ENCODE measurements around the gene PLAAT3. TPM values are rescaled to one million over a fixed set of nuclear protein-coding genes. Genes with fewer than 3 reads are reported as not detected.
A peak's percentile ranks its signal among the peaks of the same experiment; 100 is the strongest.
"Not testable (repeated sequence)": the region's sequence is repeated elsewhere in the genome, so short reads cannot be mapped to it uniquely, and the experiment has no call there.

Gene PLAAT3
- total RNA-seq, 2 experiments from 2014 or later = 9.7 to 10.4 TPM

GRCh38 chr11:63551091-63551888 is 62.9 kb downstream of the PLAAT3 start:
- H3K27ac Mint-ChIP-seq = peak overlapping the region; percentile 100
- H3K27me3 Mint-ChIP-seq (ENCODE audit: low read depth) = no peaks in the 10 kb centered on the region
- ChIA-PET CTCF (interaction anchor here (1.2 to 4.8 kb wide), 10 partner anchors 10 to 85 kb away, joined by 3 to 39 read pairs (median 6); partner anchors contain the start of genes PLAAT2 and PLAAT4), POLR2A (interaction anchor here (0.6 to 7.0 kb wide), 13 partner anchors 9 to 710 kb away, joined by 3 to 106 read pairs (median 5); partner anchors contain the start of genes PLAAT2, PLAAT4 and RTN3)
- DNase-seq (peak; percentile 62), ATAC-seq (peak; percentile 30)
- no peaks in the 10 kb centered on the region for H3K9me3 Mint-ChIP-seq (ENCODE audit: insufficient read depth)
- peaks cover 59% of the 10 kb centered on the region for H3K4me1 Mint-ChIP-seq (ENCODE audit: low read depth)
- H3K36me3 Mint-ChIP-seq (ENCODE audit: low read depth) = peaks cover 40% of the 10 kb centered on the region
- peak overlapping the region; percentile 57 for H3K4me3 Mint-ChIP-seq

- POLR2A ChIA-PET = interaction anchor here (0.6 to 7.0 kb wide), 3 partner anchors 10 to 664 kb away, joined by 4 to 106 read pairs (median 7); partner anchors contain the start of gene PLAAT4
- CTCF ChIA-PET = interaction anchor here (1.3 to 4.8 kb wide), 4 partner anchors 13 to 71 kb away, joined by 3 to 39 read pairs (median 18); partner anchors contain the start of genes PLAAT2 and PLAAT4
- peak overlapping the region; percentile 100 for H3K27ac Mint-ChIP-seq
- peaks cover 44% of the 10 kb centered on the region for H3K36me3 Mint-ChIP-seq (ENCODE audit: low read depth)
- H3K9me3 Mint-ChIP-seq (ENCODE audit: insufficient read depth); H3K27me3 Mint-ChIP-seq (ENCODE audit: low read depth); DNase-seq; H3K4me3 Mint-ChIP-seq; ATAC-seq: not testable (repeated sequence)
- H3K4me1 Mint-ChIP-seq (ENCODE audit: low read depth) = peaks cover 49% of the 10 kb centered on the region
These were observed 64.0 kb downstream of the PLAAT3 start for GRCh38 chr11:63550156-63550700.

GRCh38 chr11:63549411-63549810 is 64.8 kb downstream of the PLAAT3 start:
- ChIA-PET CTCF (interaction anchor here (0.8 to 1.3 kb wide), 2 partner anchors 17 to 70 kb away, joined by 3 to 4 read pairs; no protein-coding TSS in a partner anchor), POLR2A (interaction anchor here (0.9 to 7.0 kb wide), 2 partner anchors 12 to 64 kb away, joined by 3 to 106 read pairs; partner anchors contain the start of gene PLAAT4)
- H3K27me3 Mint-ChIP-seq (ENCODE audit: low read depth) = no peaks in the 10 kb centered on the region
- peak overlapping the region; percentile 63 for H3K27ac Mint-ChIP-seq
- H3K36me3 Mint-ChIP-seq (ENCODE audit: low read depth) = peaks cover 51% of the 10 kb centered on the region
- DNase-seq (no peak), ATAC-seq (no peak)
- H3K9me3 Mint-ChIP-seq (ENCODE audit: insufficient read depth) = no peaks in the 10 kb centered on the region
- peaks cover 43% of the 10 kb centered on the region for H3K4me1 Mint-ChIP-seq (ENCODE audit: low read depth)
- H3K4me3 Mint-ChIP-seq = no peak overlapping the region

GRCh38 chr11:63548178-63548577 is 66.1 kb downstream of the PLAAT3 start:
- CTCF ChIA-PET = interaction anchor here (1.0 kb wide), 1 partner anchor 11 kb away, joined by 4 read pairs; the partner anchor contains the start of gene PLAAT4
- ATAC-seq (no peak), DNase-seq (no peak)
- H3K4me3 Mint-ChIP-seq = no peak overlapping the region
- H3K27ac Mint-ChIP-seq = no peak overlapping the region
- H3K4me1 Mint-ChIP-seq (ENCODE audit: low read depth) = peaks cover 31% of the 10 kb centered on the region
- H3K27me3 Mint-ChIP-seq (ENCODE audit: low read depth) = no peaks in the 10 kb centered on the region
- no peaks in the 10 kb centered on the region for H3K9me3 Mint-ChIP-seq (ENCODE audit: insufficient read depth)
- H3K36me3 Mint-ChIP-seq (ENCODE audit: low read depth) = peaks cover 56% of the 10 kb centered on the region
- POLR2A ChIA-PET = no interaction called here

- Mint-ChIP-seq H3K9me3 (ENCODE audit: insufficient read depth) (no peaks in the 10 kb centered on the region), H3K27ac (no peak overlapping the region), H3K36me3 (ENCODE audit: low read depth) (peaks cover 52% of the 10 kb centered on the region), H3K4me3 (no peak overlapping the region), H3K27me3 (ENCODE audit: low read depth) (no peaks in the 10 kb centered on the region), H3K4me1 (ENCODE audit: low read depth) (peaks cover 20% of the 10 kb centered on the region)
- ATAC-seq (no peak), DNase-seq (no peak)
- CTCF ChIA-PET = no interaction called here
- POLR2A ChIA-PET = interaction anchor here (0.7 to 3.4 kb wide), 2 partner anchors 10 to 39 kb away, joined by 3 to 16 read pairs; partner anchors contain the start of gene PLAAT4
These were observed 67.2 kb downstream of the PLAAT3 start for GRCh38 chr11:63547061-63547460.

GRCh38 chr11:63543711-63544110 is 70.5 kb downstream of the PLAAT3 start:
- no peak overlapping the region for H3K4me3 Mint-ChIP-seq
- H3K9me3 Mint-ChIP-seq (ENCODE audit: insufficient read depth) = no peaks in the 10 kb centered on the region
- H3K4me1 Mint-ChIP-seq (ENCODE audit: low read depth) = peaks cover 7% of the 10 kb centered on the region
- no peaks in the 10 kb centered on the region for H3K27me3 Mint-ChIP-seq (ENCODE audit: low read depth)
- no peak for DNase-seq
- POLR2A ChIA-PET = no interaction called here
- CTCF ChIA-PET = interaction anchor here (0.9 to 1.0 kb wide), 2 partner anchors 66 to 638 kb away, joined by 3 read pairs; no protein-coding TSS in a partner anchor
- H3K36me3 Mint-ChIP-seq (ENCODE audit: low read depth) = peaks cover 48% of the 10 kb centered on the region
- H3K27ac Mint-ChIP-seq = no peak overlapping the region
- no peak for ATAC-seq

- ATAC-seq; POLR2A ChIA-PET; H3K9me3 Mint-ChIP-seq (ENCODE audit: insufficient read depth); H3K4me3 Mint-ChIP-seq; H3K27me3 Mint-ChIP-seq (ENCODE audit: low read depth); H3K27ac Mint-ChIP-seq; DNase-seq: not testable (repeated sequence)
- Mint-ChIP-seq H3K4me1 (ENCODE audit: low read depth) (peaks cover 18% of the 10 kb centered on the region), H3K36me3 (ENCODE audit: low read depth) (peaks cover 44% of the 10 kb centered on the region)
- CTCF ChIA-PET = interaction anchor here (1.2 kb wide), 1 partner anchor 9 kb away, joined by 3 read pairs; no protein-coding TSS in a partner anchor
These were observed 71.7 kb downstream of the PLAAT3 start for GRCh38 chr11:63542506-63542905.

- ATAC-seq (peak; percentile 28), DNase-seq (no peak)
- CTCF ChIA-PET = interaction anchor here (0.8 to 4.3 kb wide), 11 partner anchors 8 to 99 kb away, joined by 3 to 32 read pairs (median 4); partner anchors contain the start of gene PLAAT2
- peaks cover 64% of the 10 kb centered on the region for H3K4me1 Mint-ChIP-seq (ENCODE audit: low read depth)
- H3K27me3 Mint-ChIP-seq (ENCODE audit: low read depth) = no peaks in the 10 kb centered on the region
- POLR2A ChIA-PET = interaction anchor here (0.9 to 6.2 kb wide), 8 partner anchors 9 to 697 kb away, joined by 3 to 106 read pairs (median 6); partner anchors contain the start of gene PLAAT2
- H3K4me3 Mint-ChIP-seq = peak overlapping the region; percentile 84
- H3K9me3 Mint-ChIP-seq (ENCODE audit: insufficient read depth) = no peaks in the 10 kb centered on the region
- peaks cover 11% of the 10 kb centered on the region for H3K36me3 Mint-ChIP-seq (ENCODE audit: low read depth)
- H3K27ac Mint-ChIP-seq = peak overlapping the region; percentile 92
These were observed 76.7 kb downstream of the PLAAT3 start for GRCh38 chr11:63537293-63538101.

GRCh38 chr11:63536669-63537292 is 77.5 kb downstream of the PLAAT3 start, which contains the start of gene PLAAT4:
TSS of gene PLAAT4 (plus strand) at chr11:63536808. CDS start at chr11:63536869, 61 bp downstream.
- DNase-seq (peak; percentile 48), ATAC-seq (peak; percentile 71)
- H3K4me1 Mint-ChIP-seq (ENCODE audit: low read depth) = peaks cover 70% of the 10 kb centered on the region
- CTCF ChIA-PET = interaction anchor here (0.5 to 4.3 kb wide), 17 partner anchors 8 to 447 kb away, joined by 3 to 32 read pairs (median 4); partner anchors contain the start of gene PLAAT2
- POLR2A ChIA-PET = interaction anchor here (0.5 to 6.2 kb wide), 10 partner anchors 9 to 696 kb away, joined by 3 to 106 read pairs (median 6); partner anchors contain the start of genes LGALS12 and PLAAT2
- H3K27me3 Mint-ChIP-seq (ENCODE audit: low read depth) = no peaks in the 10 kb centered on the region
- H3K27ac Mint-ChIP-seq = peak within 1 kb of the TSS; percentile 92
- H3K9me3 Mint-ChIP-seq (ENCODE audit: insufficient read depth) = no peaks in the 10 kb centered on the region
- peaks cover 11% of the 10 kb centered on the region for H3K36me3 Mint-ChIP-seq (ENCODE audit: low read depth)
- H3K4me3 Mint-ChIP-seq = peak within 1 kb of the TSS; percentile 84

GRCh38 chr11:63535734-63536133 is 78.5 kb downstream of the PLAAT3 start:
- ChIA-PET CTCF (interaction anchor here (0.8 to 4.3 kb wide), 6 partner anchors 16 to 202 kb away, joined by 3 to 30 read pairs (median 8); no protein-coding TSS in a partner anchor), POLR2A (interaction anchor here (1.4 to 6.2 kb wide), 5 partner anchors 10 to 695 kb away, joined by 6 to 106 read pairs (median 16); partner anchors contain the start of gene PLAAT2)
- H3K27ac Mint-ChIP-seq = peak overlapping the region; percentile 92
- peaks cover 76% of the 10 kb centered on the region for H3K4me1 Mint-ChIP-seq (ENCODE audit: low read depth)
- peak overlapping the region; percentile 84 for H3K4me3 Mint-ChIP-seq
- ATAC-seq (peak; percentile 41), DNase-seq (peak; percentile 67)
- no peaks in the 10 kb centered on the region for H3K27me3 Mint-ChIP-seq (ENCODE audit: low read depth)
- H3K9me3 Mint-ChIP-seq (ENCODE audit: insufficient read depth) = no peaks in the 10 kb centered on the region
- peaks cover 8% of the 10 kb centered on the region for H3K36me3 Mint-ChIP-seq (ENCODE audit: low read depth)

All from activated CD8-positive, alpha-beta T cell treated with anti-CD3 and anti-CD28 coated beads, Interleukin-2, amount 10 ng/mL, durations not matched to agents 7 days and 5 days (primary cell).